Loucy (cell line): Measurements from ENCODE around the gene STARD13.

ENCODE experiments used
- CTCF ChIP-seq: fragments of 200-600 bp; sonication (generic); conservative IDR thresholded peaks from 2 replicates; pipeline ENCODE4 v1.5.1; 2014; ENCODE audit warnings: mild to moderate bottlenecking, antibody characterized with exemption, low read length
- EZH2phosphoT487 ChIP-seq: fragments of 200-600 bp; IDR thresholded peaks from 2 replicates; pipeline ENCODE4 v1.6.1; 2018; ENCODE audit warnings: antibody characterized with exemption, mild to moderate bottlenecking, moderate library complexity, borderline replicate concordance

DNA sequence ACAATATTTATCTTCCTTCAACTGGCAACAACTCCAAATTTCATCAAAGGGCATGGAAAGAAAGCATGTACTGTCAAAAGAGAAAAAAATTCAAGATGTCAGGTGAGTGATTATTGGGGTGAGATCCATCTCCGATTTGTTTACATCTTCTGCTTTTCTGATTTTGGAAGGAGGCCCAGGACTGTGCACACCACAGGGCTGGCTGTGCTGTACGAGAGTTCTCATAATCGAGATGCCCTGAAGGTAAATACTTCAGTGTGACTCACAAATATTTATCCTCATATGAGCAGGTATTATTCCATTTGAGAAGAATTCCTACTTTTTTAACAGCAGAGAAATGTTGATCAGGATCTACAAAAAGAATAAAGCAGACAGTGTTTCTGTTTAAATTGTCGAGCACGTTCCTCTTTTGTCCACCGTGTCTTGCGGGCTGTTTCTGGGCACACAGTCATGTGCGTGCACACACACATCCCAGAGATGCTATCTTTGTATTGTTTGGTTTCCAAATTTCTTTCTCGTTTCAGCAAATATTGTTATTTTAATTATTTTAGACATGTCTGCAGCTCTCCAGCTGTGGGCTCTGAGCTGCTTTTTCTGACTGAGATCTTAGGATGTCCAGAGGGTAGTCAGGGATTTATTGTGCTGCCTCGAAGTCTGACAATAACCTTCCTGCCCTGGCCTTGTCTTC lies 165.6 kb downstream of the STARD13 start:
- TF ChIP-seq CTCF, result no peak
- no peak for TF ChIP-seq EZH2phosphoT487
